HEK293T (cell line): ENCODE measurements around the gene BRCA1.

Experiments used
- LEF1 ChIP-seq: fragments of 450-650 bp; IDR thresholded peaks from 2 replicates; pipeline ENCODE4 v1.6.1; 2017; ENCODE audit warnings: mild to moderate bottlenecking, borderline replicate concordance
- SP1 ChIP-seq: fragments of 450-650 bp; IDR thresholded peaks from 2 replicates; pipeline ENCODE4 v1.6.1; 2017

DNA sequence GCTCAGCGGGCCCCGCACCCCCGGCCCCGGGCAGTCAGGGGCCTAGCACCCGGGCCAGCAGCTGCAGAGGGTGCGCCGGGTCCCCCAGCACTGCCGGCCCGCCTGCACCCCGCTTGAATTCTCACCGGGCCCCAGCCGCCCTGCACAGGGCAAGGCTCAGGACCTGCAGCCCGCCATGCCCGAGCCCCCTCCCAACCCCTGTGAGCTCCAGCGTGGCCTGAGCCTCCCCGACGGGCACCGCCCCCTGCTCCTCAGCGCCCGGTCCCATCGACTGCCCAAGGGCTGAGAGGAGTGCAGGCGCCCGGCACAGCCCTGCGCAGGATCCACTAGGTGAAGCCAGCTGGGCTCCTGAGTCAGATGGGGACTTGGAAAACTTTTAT lies 1.7 kb upstream of the BRCA1 start:
- no peak for TF ChIP-seq SP1
- TF ChIP-seq LEF1, result no peak
